BJ (cell line): ENCODE data around the gene LHX3. TPM values are rescaled to one million over a fixed set of nuclear protein-coding genes. Genes with fewer than 3 reads are reported as not detected.

Experiments used
- CTCF ChIA-PET: fragments of 350-600 bp; formaldehyde crosslinking; extraction: SDS; loops from one replicate; lab custom pipeline; 2021; ENCODE audit warnings: antibody characterized with exemption, inconsistent platforms; lab: Yijun Ruan, JAX
- POLR2A ChIA-PET: fragments of 300-600 bp; sonication (Branson Sonifier 250); formaldehyde crosslinking; extraction: SDS; loops from one replicate; lab custom pipeline; 2021; ENCODE audit warnings: antibody characterized with exemption; lab: Charles Lee
- DNase-seq: peaks from one replicate; pipeline ENCODE4 v3.0.0-alpha.2; 2011; ENCODE audit warnings: low read depth
- H3K27me3 ChIP-seq: 2 replicates; pipeline ENCODE4 v1.6.0; 2011; ENCODE audit warnings: low read length; ENCODE audit not compliant: control insufficient read depth, insufficient read depth
- H3K36me3 ChIP-seq: 2 replicates; pipeline ENCODE4 v1.5.1; 2011; ENCODE audit warnings: low read length; ENCODE audit not compliant: control insufficient read depth, insufficient read depth
- H3K4me3 ChIP-seq: 2 replicates; pipeline ENCODE4 v1.5.1; 2011; ENCODE audit warnings: low read depth, mild to moderate bottlenecking, control low read depth, low read length
- polyA plus RNA-seq: library from polyadenylated mRNA; depleted of rRNA; stranded (reverse); fragments of >200 nt; gene quantifications from 2 replicates; pipeline ENCODE4 v1.2.3, GENCODE V29; 2011
- TF ChIP-seq, protein P1 (sequence below): IDR thresholded peaks from 2 replicates; pipeline ENCODE4 v1.5.1; 2011; ENCODE audit warnings: low read depth, mild to moderate bottlenecking, control low read depth, inconsistent platforms, low read length, moderate library complexity; ENCODE audit not compliant: insufficient read depth

Gene LHX3
- polyA plus RNA-seq, 1 experiment, result not detected

DNA sequence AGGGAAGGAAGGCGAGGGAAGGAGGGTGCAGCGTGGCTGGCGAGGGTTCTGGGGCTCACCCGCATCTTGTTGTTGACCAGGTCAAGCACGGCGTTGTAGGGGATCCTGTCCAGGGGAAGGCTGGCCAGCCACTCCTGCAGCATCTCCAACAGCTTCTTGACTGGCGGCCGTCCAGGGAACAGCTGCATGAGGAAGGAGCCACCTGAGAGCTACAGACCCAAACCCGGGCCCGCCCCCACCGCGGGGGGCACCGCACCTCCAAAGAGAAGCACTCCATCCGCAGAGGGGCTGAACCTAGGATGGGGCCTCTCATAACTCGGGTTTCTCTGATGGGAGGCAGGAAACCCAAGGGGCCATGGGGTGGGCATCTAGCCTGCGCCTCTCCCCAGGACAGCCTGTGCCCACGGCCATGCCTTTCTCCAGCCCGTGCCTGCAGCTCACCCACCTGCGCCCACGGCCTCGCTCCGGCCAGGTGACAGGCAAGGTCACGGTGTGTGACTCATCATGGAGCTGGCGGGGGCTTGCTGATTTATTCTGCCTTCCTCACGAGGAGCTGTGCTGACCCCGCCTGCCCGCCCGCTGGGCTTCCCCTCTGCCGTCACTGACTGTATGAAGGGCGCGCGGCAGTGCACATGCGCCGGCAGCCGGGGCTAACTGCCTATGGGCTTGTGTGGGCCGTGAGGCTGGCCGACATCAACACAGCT is 11.8 kb upstream of the LHX3 start:
- TF ChIP-seq, protein P1, sequence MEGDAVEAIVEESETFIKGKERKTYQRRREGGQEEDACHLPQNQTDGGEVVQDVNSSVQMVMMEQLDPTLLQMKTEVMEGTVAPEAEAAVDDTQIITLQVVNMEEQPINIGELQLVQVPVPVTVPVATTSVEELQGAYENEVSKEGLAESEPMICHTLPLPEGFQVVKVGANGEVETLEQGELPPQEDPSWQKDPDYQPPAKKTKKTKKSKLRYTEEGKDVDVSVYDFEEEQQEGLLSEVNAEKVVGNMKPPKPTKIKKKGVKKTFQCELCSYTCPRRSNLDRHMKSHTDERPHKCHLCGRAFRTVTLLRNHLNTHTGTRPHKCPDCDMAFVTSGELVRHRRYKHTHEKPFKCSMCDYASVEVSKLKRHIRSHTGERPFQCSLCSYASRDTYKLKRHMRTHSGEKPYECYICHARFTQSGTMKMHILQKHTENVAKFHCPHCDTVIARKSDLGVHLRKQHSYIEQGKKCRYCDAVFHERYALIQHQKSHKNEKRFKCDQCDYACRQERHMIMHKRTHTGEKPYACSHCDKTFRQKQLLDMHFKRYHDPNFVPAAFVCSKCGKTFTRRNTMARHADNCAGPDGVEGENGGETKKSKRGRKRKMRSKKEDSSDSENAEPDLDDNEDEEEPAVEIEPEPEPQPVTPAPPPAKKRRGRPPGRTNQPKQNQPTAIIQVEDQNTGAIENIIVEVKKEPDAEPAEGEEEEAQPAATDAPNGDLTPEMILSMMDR, result no peak
- Histone ChIP-seq H3K4me3 (no peak overlapping the region), H3K36me3 (peaks cover 19% of the 10 kb centered on the region), H3K27me3 (no peaks in the 10 kb centered on the region)
- DNase-seq, result no peak
- ChIA-PET POLR2A (no interaction called here), CTCF (interaction anchor here (0.9 to 1.7 kb wide), 4 partner anchors 8 to 67 kb away, joined by 4 to 11 read pairs (median 6); no protein-coding TSS in a partner anchor)

DNA sequence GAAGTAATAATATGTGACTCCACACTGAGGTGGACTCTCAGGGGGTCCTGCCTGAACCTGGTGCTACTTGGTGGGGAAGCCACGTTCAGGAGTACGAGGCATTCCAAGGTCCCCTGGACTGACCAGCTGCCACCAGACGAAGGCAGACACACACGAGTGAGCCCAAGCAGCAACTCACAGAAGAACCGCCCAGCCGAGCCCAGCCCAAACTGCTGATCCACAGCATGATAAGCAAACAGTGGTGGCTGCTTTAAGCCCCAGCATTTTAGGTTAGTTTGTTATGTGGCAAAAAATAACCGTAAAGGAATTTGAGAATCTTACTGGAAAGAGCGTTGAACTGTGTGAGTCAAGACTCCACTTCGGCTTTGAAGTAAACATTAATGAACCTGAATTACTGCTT is 8.8 kb upstream of the LHX3 start:
- CTCF ChIA-PET, result no interaction called here
- TF ChIP-seq, protein P1, result no peak
- H3K27me3 ChIP-seq, result no peaks in the 10 kb centered on the region
- no peak overlapping the region for H3K4me3 ChIP-seq
- no peak for DNase-seq
- peaks cover 20% of the 10 kb centered on the region for H3K36me3 ChIP-seq
- POLR2A ChIA-PET, result no interaction called here

DNA sequence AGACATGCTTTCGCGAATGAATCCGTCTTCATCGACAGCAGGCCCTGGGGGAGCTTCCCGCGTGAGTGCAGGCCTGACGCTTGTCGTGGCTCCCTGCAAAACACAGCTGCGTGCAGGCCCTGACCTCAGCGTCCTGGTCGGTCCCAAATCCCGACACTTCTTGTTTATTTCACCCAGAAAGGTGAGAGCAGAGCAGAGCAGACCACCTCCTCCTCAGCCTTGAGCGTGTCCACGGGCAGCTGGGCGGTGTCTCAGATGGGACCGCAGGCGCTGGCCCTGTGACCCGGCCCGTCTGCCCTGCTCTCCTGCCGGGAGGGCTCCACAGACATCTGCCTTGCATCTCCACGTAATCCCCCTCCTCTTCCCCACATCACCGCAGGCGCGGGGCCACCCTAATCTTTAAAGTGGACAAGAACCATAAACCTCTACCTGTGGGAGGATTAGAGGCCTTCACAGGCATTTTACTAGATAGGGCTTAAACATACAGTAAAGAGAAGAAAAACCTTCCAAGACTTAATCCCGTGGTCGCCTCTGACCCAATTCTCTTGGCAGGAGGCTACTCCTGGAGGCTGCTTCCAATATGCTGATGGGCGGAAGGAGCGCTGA is 7.5 kb upstream of the LHX3 start:
- Histone ChIP-seq H3K4me3 (no peak overlapping the region), H3K27me3 (no peaks in the 10 kb centered on the region), H3K36me3 (peaks cover 17% of the 10 kb centered on the region)
- ChIA-PET CTCF (interaction anchor here (1.0 kb wide), 1 partner anchor 14 kb away, joined by 3 read pairs; no protein-coding TSS in a partner anchor), POLR2A (no interaction called here)
- TF ChIP-seq, protein P1, result no peak
- no peak for DNase-seq

DNA sequence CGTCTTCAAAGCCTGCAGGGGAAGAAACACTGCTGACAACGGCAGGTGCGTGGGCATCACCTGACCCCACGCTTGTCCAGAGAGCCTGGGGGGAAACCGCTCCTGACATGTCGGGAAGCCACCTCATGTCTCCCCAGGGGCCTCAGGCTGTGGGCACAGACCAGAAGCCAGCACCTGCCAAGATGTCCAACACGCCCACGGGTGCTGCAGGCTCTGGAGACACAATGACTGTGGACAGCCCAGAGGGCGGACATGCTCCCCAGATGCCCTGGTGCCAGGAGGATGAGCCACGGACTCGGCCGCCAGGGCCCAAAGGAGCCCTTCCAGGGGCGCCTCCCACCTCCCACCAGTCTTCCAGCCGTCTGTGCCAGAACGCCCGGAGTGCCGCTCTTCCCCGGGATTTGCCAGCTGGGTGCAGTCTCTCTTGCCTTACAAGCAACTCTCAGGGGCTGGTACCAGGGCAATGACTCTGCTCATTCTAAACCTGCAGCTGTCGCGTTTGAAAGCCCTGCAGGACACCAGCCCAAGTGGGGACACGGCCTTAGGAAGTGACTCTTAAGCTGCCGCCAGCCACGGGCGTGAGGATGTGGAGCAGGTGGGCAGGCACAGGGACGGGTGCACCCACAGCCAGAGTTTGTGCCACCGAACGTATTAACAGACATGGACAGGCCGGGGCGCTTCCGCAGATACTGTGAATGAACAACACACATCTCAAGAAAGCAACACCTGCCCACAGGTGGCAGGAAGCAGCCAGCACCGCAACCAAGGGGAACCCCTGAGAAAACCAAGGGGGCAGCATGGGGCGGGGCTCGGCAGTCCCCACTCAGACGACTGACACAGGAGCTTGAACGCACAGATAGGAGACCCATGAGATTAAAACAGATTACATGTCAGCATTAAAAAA is 6.8 kb upstream of the LHX3 start:
- ChIA-PET POLR2A (no interaction called here), CTCF (interaction anchor here (1.0 kb wide), 1 partner anchor 15 kb away, joined by 3 read pairs; no protein-coding TSS in a partner anchor)
- TF ChIP-seq, protein P1, result no peak
- no peak overlapping the region for H3K4me3 ChIP-seq
- peaks cover 17% of the 10 kb centered on the region for H3K36me3 ChIP-seq
- H3K27me3 ChIP-seq, result no peaks in the 10 kb centered on the region
- DNase-seq, result no peak
